CD4-positive, alpha-beta T cell treated with Interferon alpha-2 for 1 hour (primary cell): Measurements from ENCODE around the gene MOSMO.
A peak's percentile ranks its signal among the peaks of the same experiment; 100 is the strongest.
"Not testable (repeated sequence)": the region's sequence is repeated elsewhere in the genome, so short reads cannot be mapped to it uniquely, and the experiment has no call there.

Experiments
- DNase-seq, 2 donors: peaks; one replicate each; pipeline ENCODE4 v3.0.0-alpha.2; 2020 to 2022

MOSMO gene

GRCh38 chr16:22098405-22099255 lies 90.7 kb downstream of the MOSMO start:
- DNase-seq = peak in 1 of 2 donors; percentile 46

- DNase-seq = no peak
Measured at GRCh38 chr16:22099256-22099975, 91.5 kb downstream of the MOSMO start.

DNA sequence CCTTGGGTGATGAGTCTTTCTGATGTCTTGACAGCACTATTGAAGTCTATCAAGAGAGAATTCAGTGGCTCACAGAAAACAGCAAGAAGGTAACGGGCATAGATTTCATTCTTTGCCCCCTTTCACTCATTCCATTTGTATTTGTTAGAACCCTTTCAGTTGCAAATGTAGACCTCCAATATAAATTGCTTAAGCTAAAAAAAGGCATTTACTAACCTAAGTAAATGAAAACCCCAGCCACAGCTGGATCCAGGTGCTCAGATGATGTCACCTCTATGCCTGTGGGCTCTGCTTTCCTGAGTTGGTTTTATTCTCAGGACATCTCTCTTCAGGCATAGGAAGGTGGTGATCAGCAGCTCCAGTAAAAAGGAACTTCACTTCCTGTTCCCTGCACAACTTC lies 95.5 kb downstream of the MOSMO start:
- no peak for DNase-seq

GRCh38 chr16:22109258-22109898 lies 101.5 kb downstream of the MOSMO start:
- peak in 1 of 2 donors; percentile 9 for DNase-seq

- DNase-seq = not testable (repeated sequence)
Measured at GRCh38 chr16:22111629-22112028, 103.7 kb downstream of the MOSMO start.

GRCh38 chr16:22116095-22116700 lies 108.3 kb downstream of the MOSMO start:
- no peak for DNase-seq

DNA sequence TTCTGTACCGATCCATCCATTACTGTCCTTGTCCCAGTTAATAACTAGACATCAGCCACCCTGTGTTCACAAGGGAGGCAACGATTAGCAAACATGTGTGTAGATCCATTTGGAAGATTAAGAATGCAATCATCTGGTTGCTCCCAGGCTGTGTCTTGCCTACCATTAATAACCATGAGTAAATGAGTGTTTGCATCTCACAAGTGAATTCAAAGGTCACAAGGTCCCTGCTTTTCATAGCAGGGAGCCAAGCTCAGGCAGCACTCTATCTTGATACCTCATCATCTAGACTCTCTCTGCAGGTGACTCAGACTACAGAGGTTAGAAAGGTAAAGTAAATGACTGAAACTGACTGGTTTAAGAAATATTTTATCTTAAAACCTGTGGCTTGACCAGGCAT lies 109.7 kb downstream of the MOSMO start:
- no peak for DNase-seq

GRCh38 chr16:22120440-22120839 lies 112.5 kb downstream of the MOSMO start:
- DNase-seq = no peak

DNA sequence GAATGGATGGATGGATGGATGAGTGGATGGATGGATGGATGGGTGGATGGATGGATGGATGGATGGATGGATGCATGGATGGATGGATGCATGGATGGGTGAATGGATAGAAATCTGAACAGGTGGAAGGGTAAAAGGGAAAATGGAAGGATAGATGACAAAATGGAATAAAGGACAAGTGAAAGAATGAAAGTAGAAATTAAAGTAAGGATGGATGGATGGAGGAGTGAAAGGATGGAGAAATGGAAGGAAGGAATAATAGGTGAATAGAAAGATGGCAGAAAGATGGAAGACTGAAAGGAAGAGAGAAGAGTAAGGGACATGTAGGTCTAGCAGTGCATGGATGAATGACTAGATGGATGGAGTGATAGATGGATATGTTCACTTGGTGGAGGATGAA lies 114.3 kb downstream of the MOSMO start:
- DNase-seq = no peak

- no peak for DNase-seq
Measured at GRCh38 chr16:22123146-22123545, 115.2 kb downstream of the MOSMO start.

GRCh38 chr16:22123759-22124490 lies 116.0 kb downstream of the MOSMO start:
- no peak for DNase-seq

- no peak for DNase-seq
Measured at GRCh38 chr16:22124583-22125284, 116.8 kb downstream of the MOSMO start.

DNA sequence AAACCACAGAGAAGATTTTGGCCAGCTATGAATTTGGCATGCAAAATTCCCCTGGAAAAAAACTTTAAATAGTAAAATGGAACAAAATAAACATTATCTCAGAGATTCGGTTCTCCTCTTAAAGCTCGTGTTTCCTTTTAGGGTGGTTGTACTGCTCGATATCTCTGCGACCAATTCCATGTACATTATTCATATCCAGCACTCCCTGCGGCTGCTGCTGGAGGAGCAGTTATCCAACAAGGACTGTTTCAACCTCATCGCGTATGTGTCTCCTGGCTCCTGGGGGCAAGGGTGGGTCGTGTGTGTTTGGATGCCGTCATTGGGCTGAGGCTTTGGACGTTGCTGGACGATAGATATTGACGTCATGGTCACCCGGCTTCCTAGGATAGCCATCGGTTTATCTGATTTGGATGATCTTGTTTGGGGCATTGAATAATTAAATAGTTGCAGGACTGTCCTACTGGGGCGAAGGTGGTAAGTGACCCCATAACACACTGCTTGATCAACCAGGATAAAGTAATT lies 118.2 kb downstream of the MOSMO start:
- DNase-seq = no peak

- not testable (repeated sequence) for DNase-seq
Measured at GRCh38 chr16:22128537-22128936, 120.6 kb downstream of the MOSMO start.

DNA sequence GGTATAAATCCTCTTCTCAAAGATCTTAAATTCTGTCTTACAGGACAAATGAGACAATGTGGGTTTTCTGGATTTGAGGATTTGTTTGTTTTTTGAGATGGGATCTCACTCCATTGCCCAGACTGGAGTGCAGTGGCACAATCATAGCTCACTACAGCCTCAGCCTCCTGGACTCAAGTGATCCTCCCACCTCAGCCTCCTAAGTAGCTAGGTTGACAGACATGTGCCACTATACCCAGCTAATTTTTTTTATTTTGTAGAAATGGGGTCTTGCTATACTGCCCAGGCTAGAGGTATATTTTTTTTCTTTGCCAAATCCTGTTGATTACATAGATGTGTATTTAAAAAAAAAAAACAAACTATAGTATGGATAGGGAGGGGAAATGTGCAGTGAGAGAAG lies 122.6 kb downstream of the MOSMO start:
- no peak for DNase-seq

DNA sequence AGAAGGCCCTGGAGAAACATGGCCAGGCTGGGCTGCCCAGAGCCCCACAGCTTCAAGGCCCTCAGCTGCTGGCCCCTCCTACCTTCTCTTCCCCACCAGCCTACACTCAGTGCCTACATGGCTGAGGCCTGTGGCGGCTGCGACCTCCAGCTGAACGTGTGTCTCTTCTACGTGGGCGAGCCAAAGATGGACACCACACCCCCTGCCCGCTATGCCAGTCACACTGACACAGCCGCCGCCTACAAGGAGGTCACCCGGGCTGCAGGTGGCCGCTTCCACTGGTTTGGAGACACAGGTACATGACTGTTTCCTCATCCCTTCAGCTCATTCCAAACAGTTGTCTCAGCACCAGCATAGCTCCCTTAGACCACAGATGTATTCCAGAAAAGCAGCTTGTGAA lies 124.9 kb downstream of the MOSMO start:
- DNase-seq = no peak
